Measurements from ENCODE around the gene NECAP2. TPM values are rescaled to one million over a fixed set of nuclear protein-coding genes. Genes with fewer than 3 reads are reported as not detected.
A peak's percentile ranks its signal among the peaks of the same experiment; 100 is the strongest.

The NECAP2 gene
- polyA plus RNA-seq, 2 of the 4 experiments (the other 2 are of a cell fraction), result 29.7 to 38.5 TPM

- no peak for TF ChIP-seq FOXS1 (CRISPR knock-in tag; IDR thresholded peaks at IDR 0.05)
- TF ChIP-seq ZC3H11A (IDR thresholded peaks at IDR 0.05), result no peak
- TF ChIP-seq MAZ (IDR thresholded peaks at IDR 0.05; ENCODE audit: borderline replicate concordance, low read depth, low read length), result no peak
- TF ChIP-seq MAFK (IDR thresholded peaks at IDR 0.05; ENCODE audit: partially characterized antibody), result no peak
- TF ChIP-seq KDM5A (IDR thresholded peaks at IDR 0.05), result 0 out of 2 replicates have a peak, but pooled peaks have one; percentile 11
- no peak for TF ChIP-seq PBX3 (IDR thresholded peaks at IDR 0.05)
- TF ChIP-seq CBX8 (IDR thresholded peaks at IDR 0.05), result no peak
- no peak for TF ChIP-seq NPAS2 (CRISPR knock-in tag; IDR thresholded peaks at IDR 0.05; ENCODE audit: borderline replicate concordance)
- TF ChIP-seq RFX5 (IDR thresholded peaks at IDR 0.05), result no peak
- TF ChIP-seq PHF8 (IDR thresholded peaks at IDR 0.05; ENCODE audit: borderline replicate concordance, low read depth), result peak; percentile 78
- no peak for TF ChIP-seq CEBPB (IDR thresholded peaks at IDR 0.05)
- TF ChIP-seq BCL3 (IDR thresholded peaks at IDR 0.05), result peak; percentile 61; the same call in 1 of the 3 replicates
- peak; percentile 73; the same call in 1 of the 2 replicates for TF ChIP-seq E2F6 (IDR thresholded peaks at IDR 0.05; ENCODE audit: borderline replicate concordance, low read depth)
- TF ChIP-seq HEYL (CRISPR knock-in tag; IDR thresholded peaks at IDR 0.05), result no peak
- TF ChIP-seq HOXA7 (CRISPR knock-in tag; IDR thresholded peaks at IDR 0.05), result no peak
- TF ChIP-seq HMGXB4 (CRISPR knock-in tag; IDR thresholded peaks at IDR 0.05; ENCODE audit: borderline replicate concordance), result no peak
- no peak for TF ChIP-seq BHLHE40 (IDR thresholded peaks at IDR 0.05; ENCODE audit: low read depth, low read length)
- no peak for TF ChIP-seq HDAC2 (IDR thresholded peaks at IDR 0.05)
- TF ChIP-seq NFE2L2 (conservative IDR thresholded peaks at IDR 0.05; ENCODE audit: low read length), result no peak
Measured at GRCh38 chr1:16440470-16441281, at the start of gene NECAP2 (continued).

GRCh38 chr1:16391411-16391810 lies 49.1 kb upstream of the NECAP2 start:
- H3K4me2 ChIP-seq, result 0 out of 3 replicates have a peak overlapping the region, but pooled peaks have one; percentile 13
- peak overlapping the region in 1 of 2 experiments; percentile 41; a peak in 2 of 6 replicates for H3K27ac ChIP-seq
- TF ChIP-seq FOSL2 (IDR thresholded peaks at IDR 0.05) (no peak), FOSL2 (CRISPR knock-in tag; IDR thresholded peaks at IDR 0.05) (no peak), RARB (CRISPR knock-in tag; IDR thresholded peaks at IDR 0.05) (no peak), POLR2A (IDR thresholded peaks at IDR 0.05; ENCODE audit: low read length) (no peak), PBX3 (IDR thresholded peaks at IDR 0.05) (no peak), EHF (CRISPR knock-in tag; IDR thresholded peaks at IDR 0.05) (no peak), RFX5 (IDR thresholded peaks at IDR 0.05) (no peak), MAX (IDR thresholded peaks at IDR 0.05) (no peak)
- DNase-seq (ENCODE audit: low read depth in 1 of 2, low spot score in 1 of 2) (no peak), ATAC-seq (no peak), FAIRE-seq (no peak)
- WGBS (ENCODE audit: missing lambda C conversion rate), result 75% methylated on average over 3 of the region's 3 CpGs
- peaks cover 65% of the 10 kb centered on the region for H3K4me1 ChIP-seq
- H3K4me3 ChIP-seq, result no peak overlapping the region
- no peaks in the 10 kb centered on the region for H3K9me3 ChIP-seq
- ChIA-PET CTCF (interaction anchor here (1.5 kb wide), 1 partner anchor 23 kb away, joined by 3 read pairs; no protein-coding TSS in a partner anchor), POLR2A (no interaction called here)

Data from A549 (cell line).